GM23338 (cell line): ENCODE results near the gene CD8A. TPM values are rescaled to one million over a fixed set of nuclear protein-coding genes. Genes with fewer than 3 reads are reported as not detected.

Experiments
- ATAC-seq: fragments of 200-7000 bp; cut with Tn5 transposase; 3 replicates; pipeline ENCODE4 v1.9.1; 2020
- DNase-seq: peaks from one replicate; pipeline ENCODE4 v3.0.0-alpha.2; 2015; ENCODE audit warnings: low spot score
- H2AFZ ChIP-seq: fragments of 200-600 bp; sonication (generic); 2 replicates; pipeline ENCODE4 v1.8.0; 2016; ENCODE audit warnings: antibody characterized with exemption, mild to moderate bottlenecking, moderate library complexity
- H3F3A ChIP-seq: fragments of 200-600 bp; sonication (generic); replicated peaks from 2 replicates; pipeline ENCODE4 v1.8.0; 2017; ENCODE audit warnings: antibody characterized with exemption, mixed run types, low read depth
- H3K27ac ChIP-seq: fragments of 200-600 bp; sonication (generic); 2 replicates; pipeline ENCODE4 v1.6.1; 2016; ENCODE audit warnings: low read depth
- H3K27me3 ChIP-seq: fragments of 200-600 bp; sonication (generic); 2 replicates; pipeline ENCODE4 v1.8.0; 2016; ENCODE audit warnings: mild to moderate bottlenecking, mixed run types, moderate library complexity; ENCODE audit not compliant: insufficient read depth
- H3K36me3 ChIP-seq: fragments of 200-600 bp; sonication (generic); 2 replicates; pipeline ENCODE4 v1.8.0; 2016; ENCODE audit warnings: mild to moderate bottlenecking; ENCODE audit not compliant: insufficient read depth
- H3K4me1 ChIP-seq: fragments of 200-600 bp; sonication (generic); 2 replicates; pipeline ENCODE4 v1.8.0; 2016; ENCODE audit warnings: mild to moderate bottlenecking, moderate library complexity; ENCODE audit not compliant: insufficient read depth
- H3K4me2 ChIP-seq: fragments of 200-600 bp; sonication (generic); 2 replicates; pipeline ENCODE4 v1.7.1; 2017; ENCODE audit warnings: mixed run types
- H3K4me3 ChIP-seq: fragments of 200-600 bp; sonication (generic); 2 replicates; pipeline ENCODE4 v1.6.1; 2016; ENCODE audit warnings: mixed run types
- H3K79me2 ChIP-seq: fragments of 200-600 bp; sonication (generic); replicated peaks from 2 replicates; pipeline ENCODE4 v1.8.0; 2017; ENCODE audit warnings: mild to moderate bottlenecking; ENCODE audit not compliant: insufficient read depth
- H3K9me2 ChIP-seq: fragments of 200-600 bp; sonication (generic); 2 replicates; pipeline ENCODE4 v1.8.0; 2017; ENCODE audit not compliant: insufficient read depth
- H4K20me1 ChIP-seq: fragments of 200-600 bp; sonication (generic); replicated peaks from 2 replicates; pipeline ENCODE4 v1.8.0; 2017; ENCODE audit warnings: mild to moderate bottlenecking; ENCODE audit not compliant: insufficient read depth
- H3K27ac Mint-ChIP-seq: 2 replicates; pipeline ENCODE4 v1.8.0; 2020; ENCODE audit warnings: inconsistent platforms, mild to moderate bottlenecking, moderate library complexity, mixed read lengths
- H3K27me3 Mint-ChIP-seq: 3 replicates; pipeline ENCODE4 v1.8.0; 2022; ENCODE audit warnings: low read depth, mild to moderate bottlenecking, moderate library complexity, mixed read lengths, inconsistent platforms; ENCODE audit not compliant: insufficient read depth, poor library complexity
- H3K36me3 Mint-ChIP-seq: 3 replicates; pipeline ENCODE4 v1.8.0; 2021; ENCODE audit warnings: low read depth, mild to moderate bottlenecking, inconsistent platforms, moderate library complexity, mixed read lengths
- H3K4me1 Mint-ChIP-seq: 3 replicates; pipeline ENCODE4 v1.8.0; 2020; ENCODE audit warnings: mild to moderate bottlenecking, inconsistent platforms, mixed read lengths
- H3K4me3 Mint-ChIP-seq: 3 replicates; pipeline ENCODE4 v1.8.0; 2021; ENCODE audit warnings: moderate library complexity, mild to moderate bottlenecking, inconsistent platforms, mixed read lengths
- H3K9me3 Mint-ChIP-seq: 3 replicates; pipeline ENCODE4 v1.8.0; 2020; ENCODE audit warnings: moderate library complexity, mild to moderate bottlenecking, inconsistent platforms, mixed read lengths
- CTCF ChIP-seq, 2 experiments: fragments of 200-600 bp in 1 of 2; sonication (generic) in 1 of 2; conservative IDR thresholded peaks; 2 replicates each; pipeline versions ENCODE4 v1.5.1 to v1.6.1; 2016 to 2017; ENCODE audit warnings: antibody characterized with exemption in 2 of 2, low read depth in 2 of 2, mild to moderate bottlenecking in 2 of 2, moderate library complexity in 1 of 2
- ETS1 ChIP-seq: IDR thresholded peaks from 2 replicates; pipeline ENCODE4 v1.6.1; 2016; ENCODE audit warnings: antibody characterized with exemption
- EZH2 ChIP-seq: fragments of 200-600 bp; sonication (generic); IDR thresholded peaks from one replicate; pipeline ENCODE4 v1.8.0; 2017; ENCODE audit warnings: antibody characterized with exemption, mild to moderate bottlenecking, low read depth; ENCODE audit not compliant: unreplicated experiment
- EZH2phosphoT487 ChIP-seq: fragments of 200-600 bp; sonication (generic); IDR thresholded peaks from one replicate; pipeline ENCODE4 v1.8.1; 2018; ENCODE audit warnings: antibody characterized with exemption; ENCODE audit not compliant: unreplicated experiment
- JUNB ChIP-seq: IDR thresholded peaks from one replicate; pipeline ENCODE4 v1.6.1; 2016; ENCODE audit warnings: antibody characterized with exemption; ENCODE audit not compliant: unreplicated experiment
- NANOG ChIP-seq: IDR thresholded peaks from 2 replicates; pipeline ENCODE4 v1.6.1; 2016; ENCODE audit warnings: antibody characterized with exemption, borderline replicate concordance
- REST ChIP-seq: IDR thresholded peaks from one replicate; pipeline ENCODE4 v1.6.1; 2018; ENCODE audit warnings: antibody characterized with exemption; ENCODE audit not compliant: unreplicated experiment
- STAT1 ChIP-seq: IDR thresholded peaks from one replicate; pipeline ENCODE4 v1.6.1; 2016; ENCODE audit warnings: antibody characterized with exemption; ENCODE audit not compliant: unreplicated experiment
- ZNF114 ChIP-seq: fragments of 250-450 bp; sonication (Bioruptor Pico); IDR thresholded peaks from 2 replicates; pipeline ENCODE4 v1.5.0; 2020; ENCODE audit warnings: mild to moderate bottlenecking, moderate library complexity
- ZNF462 ChIP-seq: fragments of 250-450 bp; sonication (Bioruptor Pico); IDR thresholded peaks from 2 replicates; pipeline ENCODE4 v1.5.0; 2020; ENCODE audit warnings: mild to moderate bottlenecking, moderate library complexity
- polyA plus RNA-seq: library from polyadenylated mRNA; unstranded; fragments of >200 nt; fragmentation: Nextera tagmentation; extraction: Ambion mirVana; gene quantifications from 2 replicates; pipeline ENCODE4 v1.2.1, GENCODE V29; 2016
- total RNA-seq: library from RNA; depleted of rRNA; stranded (reverse); fragments of >200 nt; shearing (Covaris generic); gene quantifications from 2 replicates; pipeline ENCODE4 v1.2.3, GENCODE V29; 2014

CD8A gene
- total and polyA plus RNA-seq, 2 experiments from 2014 or later, result 0.19 to 0.24 TPM

- Histone ChIP-seq H3K9me2 (no peaks in the 10 kb centered on the region), H3K4me2 (no peak overlapping the region), H3F3A (no peaks in the 10 kb centered on the region), H2AFZ (0 out of 2 replicates have a peak overlapping the region, but pooled peaks have one; percentile 82), H3K4me1 (peaks cover 9% of the 10 kb centered on the region), H3K36me3 (no peaks in the 10 kb centered on the region), H3K27ac (no peak overlapping the region), H3K79me2 (no peaks in the 10 kb centered on the region), H4K20me1 (no peaks in the 10 kb centered on the region), H3K27me3 (no peaks in the 10 kb centered on the region), H3K4me3 (no peak overlapping the region)
- TF ChIP-seq REST (no peak), JUNB (no peak), ETS1 (no peak), CTCF (conservative IDR thresholded peaks at IDR 0.05; ENCODE audit: low read depth in 2 of 2) (no peak), EZH2phosphoT487 (no peak), ZNF114 (CRISPR knock-in tag) (no peak), NANOG (no peak), STAT1 (no peak), ZNF462 (no peak), EZH2 (no peak)
- Mint-ChIP-seq H3K36me3 (no peaks in the 10 kb centered on the region), H3K4me1 (peaks cover 15% of the 10 kb centered on the region), H3K9me3 (no peaks in the 10 kb centered on the region), H3K4me3 (no peak overlapping the region), H3K27me3 (peaks cover 24% of the 10 kb centered on the region), H3K27ac (no peak overlapping the region)
- DNase-seq (no peak), ATAC-seq (no peak)
These were observed 41.8 kb upstream of the CD8A start for GRCh38 chr2:86832334-86833096.
